Retinal pigment epithelial cell (primary cell): Measurements from ENCODE around the gene ZNF516.

Source experiments
- DNase-seq: peaks from one replicate; pipeline ENCODE4 v3.0.0-alpha.2; 2010; ENCODE audit warnings: low read depth
- H3K4me3 ChIP-seq: 2 replicates; pipeline ENCODE4 v1.5.1; 2011; ENCODE audit warnings: mild to moderate bottlenecking, low read length, control low read depth, moderate library complexity
- CTCF ChIP-seq: conservative IDR thresholded peaks from 2 replicates; pipeline ENCODE4 v1.5.1; 2011; ENCODE audit warnings: low read depth, low read length, control low read depth, inconsistent platforms

The ZNF516 gene

DNA sequence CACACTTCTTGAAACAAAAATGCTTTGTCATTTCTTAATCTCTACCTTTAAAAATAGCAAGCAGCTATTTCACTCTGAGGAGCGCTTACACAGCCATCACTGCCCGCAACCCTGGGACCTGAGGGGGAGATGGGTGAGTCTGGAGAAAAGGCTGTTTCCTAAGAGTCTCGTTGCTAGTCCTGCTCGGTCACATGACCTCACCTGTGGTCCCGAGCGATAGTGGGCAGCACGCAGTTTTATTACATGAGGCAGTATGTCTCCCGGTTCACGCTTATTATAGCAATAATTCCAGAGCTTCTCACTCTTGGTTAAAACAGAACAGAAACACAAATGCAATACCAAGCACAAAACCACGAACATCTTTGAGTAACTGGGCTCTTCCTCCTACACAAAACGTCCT, 105.3 kb downstream of the ZNF516 start:
- no peak for DNase-seq
- H3K4me3 ChIP-seq: no peak overlapping the region
- TF ChIP-seq CTCF: no peak

GRCh38 chr18:76388891-76389423, 106.1 kb downstream of the ZNF516 start:
- DNase-seq: no peak
- no peak for TF ChIP-seq CTCF
- no peak overlapping the region for H3K4me3 ChIP-seq

GRCh38 chr18:76388261-76388660, 106.8 kb downstream of the ZNF516 start:
- H3K4me3 ChIP-seq: no peak overlapping the region
- DNase-seq: no peak
- TF ChIP-seq CTCF: no peak

DNA sequence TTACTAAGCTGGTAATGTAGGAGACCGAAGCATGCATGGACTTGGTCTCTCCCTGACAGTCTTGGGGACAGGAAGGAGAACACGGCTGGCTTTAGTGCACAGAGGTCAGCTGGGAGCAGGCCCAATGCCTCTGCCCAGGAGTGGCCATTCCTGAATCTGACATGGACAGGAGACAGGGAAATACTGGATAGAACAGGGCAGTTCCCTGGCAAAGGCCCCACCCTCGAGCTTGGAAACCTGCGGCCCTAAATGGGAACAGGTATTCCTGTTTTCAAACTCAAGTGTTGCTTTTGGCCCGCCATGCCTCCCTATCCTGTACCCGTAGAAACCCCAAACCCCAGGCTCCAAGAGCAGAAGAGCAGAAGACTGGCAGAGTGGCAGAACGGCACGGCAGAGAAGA, 107.4 kb downstream of the ZNF516 start:
- no peak for DNase-seq
- no peak overlapping the region for H3K4me3 ChIP-seq
- no peak for TF ChIP-seq CTCF

DNA sequence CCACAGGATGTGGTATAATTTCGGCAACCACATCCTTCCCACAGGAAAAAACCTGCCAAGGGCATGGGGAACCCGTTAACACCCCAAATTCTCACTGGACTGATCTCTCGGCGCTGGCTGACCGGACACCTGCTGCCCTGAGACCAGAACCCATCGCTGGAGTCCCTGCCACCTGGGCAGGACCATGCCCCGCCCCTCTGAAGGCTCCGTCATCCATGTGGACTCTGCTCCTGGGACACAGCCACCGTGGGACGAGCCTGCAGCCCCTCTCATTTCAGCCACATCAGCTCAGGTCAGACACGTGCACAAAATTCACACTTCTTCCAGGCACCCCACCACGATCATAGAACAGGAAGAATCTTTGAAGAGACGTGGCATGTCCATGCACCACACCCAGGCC, 108.2 kb downstream of the ZNF516 start:
- no peak for TF ChIP-seq CTCF
- DNase-seq: no peak
- H3K4me3 ChIP-seq: no peak overlapping the region

- no peak for TF ChIP-seq CTCF
- DNase-seq: no peak
- H3K4me3 ChIP-seq: no peak overlapping the region
Measured at GRCh38 chr18:76386071-76386470, 109.0 kb downstream of the ZNF516 start.

DNA sequence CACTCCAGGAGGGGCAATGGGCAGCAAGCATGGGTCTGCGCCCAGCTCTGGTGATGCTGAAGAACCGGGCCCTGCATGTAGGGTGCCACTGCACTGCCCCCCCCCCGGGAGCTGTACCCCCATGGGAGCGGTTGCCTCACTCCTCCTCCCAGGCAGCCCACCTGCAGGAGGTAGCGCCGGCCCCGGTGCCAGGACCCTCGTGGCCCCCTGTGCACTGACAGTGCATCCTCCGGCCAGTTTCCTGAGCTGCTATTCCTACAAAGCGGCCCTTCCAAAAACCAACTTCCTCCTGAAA, 109.4 kb downstream of the ZNF516 start:
- no peak overlapping the region for H3K4me3 ChIP-seq
- TF ChIP-seq CTCF: no peak
- no peak for DNase-seq
